GM18499 (cell line): Measurements from ENCODE around the gene EN2.

Experiments used
- ATAC-seq: cut with Tn5 transposase; IDR thresholded peaks from one replicate; pipeline ENCODE4 v1.9.1; 2021; ENCODE audit warnings: moderate number of reproducible peaks; ENCODE audit not compliant: insufficient read depth, unreplicated experiment

Gene EN2

DNA sequence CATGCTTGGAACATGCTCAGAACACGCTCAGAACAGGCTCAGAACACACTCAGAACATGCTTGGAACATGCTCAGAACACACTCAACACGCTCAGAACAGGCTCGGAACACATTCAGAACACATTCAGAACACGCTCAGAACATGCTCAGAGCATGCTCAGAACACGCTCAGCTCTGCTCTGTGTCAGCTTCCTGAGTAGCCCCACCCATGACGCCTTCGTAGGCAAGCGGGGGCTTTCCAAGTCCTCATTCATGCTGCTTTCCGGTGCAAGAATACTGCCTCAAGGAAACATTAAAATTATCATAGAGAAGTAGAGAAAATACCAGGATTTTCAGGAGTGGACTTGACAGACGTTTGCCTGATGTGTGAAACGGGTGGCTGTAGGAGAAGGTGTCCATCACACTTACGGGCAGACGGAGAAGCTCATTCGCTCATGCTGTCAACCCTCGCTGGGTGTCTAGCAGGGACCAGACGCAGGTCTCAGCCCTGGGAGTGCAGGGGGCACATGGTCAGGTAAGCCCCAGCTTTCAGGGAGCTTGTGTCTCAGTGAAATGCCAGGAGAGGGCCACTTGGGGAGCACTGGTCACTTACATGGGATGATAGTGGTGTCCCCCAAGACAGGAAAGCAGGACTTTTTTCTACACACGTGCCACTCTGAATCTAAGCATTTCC is 24.7 kb downstream of the EN2 start:
- ATAC-seq, result no peak

- no peak for ATAC-seq
Measured at GRCh38 chr7:155483245-155483644, 25.3 kb downstream of the EN2 start.

GRCh38 chr7:155483868-155484325 is 26.0 kb downstream of the EN2 start:
- no peak for ATAC-seq

DNA sequence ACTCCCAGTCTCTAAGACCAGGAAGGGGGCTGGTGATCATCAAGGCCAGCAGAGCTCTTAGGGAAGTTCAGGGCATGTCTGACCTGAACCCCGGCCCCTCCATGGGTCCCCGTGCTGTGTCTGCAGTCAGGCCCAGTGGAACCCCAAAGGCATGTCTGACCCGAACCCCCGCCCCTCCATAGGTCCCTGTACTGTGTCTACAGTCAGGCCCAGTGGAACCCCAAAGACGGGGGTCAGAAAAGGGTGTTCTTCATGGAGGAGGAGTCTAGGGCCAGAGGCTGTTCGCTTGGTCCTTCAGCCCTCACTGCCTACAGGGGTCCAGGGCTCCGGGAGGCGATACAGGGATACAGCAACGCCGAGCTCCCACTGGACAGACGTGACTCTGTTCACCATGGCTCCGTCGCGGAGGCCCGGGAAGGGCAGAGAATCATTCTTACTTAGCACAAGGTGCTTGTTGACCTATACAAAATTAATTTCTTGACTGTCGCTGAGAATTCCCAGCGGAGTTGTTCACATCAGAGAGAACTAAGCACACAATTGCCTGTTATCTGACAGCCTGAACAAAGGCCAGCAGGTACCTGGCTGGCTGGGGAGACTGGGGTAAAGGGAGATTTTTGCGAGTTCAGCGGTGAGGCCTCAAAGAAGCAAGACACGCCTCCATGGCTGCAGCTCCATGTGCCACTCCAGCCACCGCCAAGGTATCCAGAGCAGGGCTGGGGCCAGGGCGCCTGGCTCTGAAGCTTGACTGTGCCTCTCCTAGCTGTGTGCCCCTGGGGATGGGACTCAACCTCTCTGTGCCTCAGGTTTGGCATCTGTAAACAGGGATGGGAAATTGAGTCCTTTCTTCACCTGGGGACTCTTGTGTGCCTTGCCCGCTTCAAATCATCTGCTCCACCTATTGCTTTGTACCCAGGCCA is 26.8 kb downstream of the EN2 start:
- no peak for ATAC-seq

DNA sequence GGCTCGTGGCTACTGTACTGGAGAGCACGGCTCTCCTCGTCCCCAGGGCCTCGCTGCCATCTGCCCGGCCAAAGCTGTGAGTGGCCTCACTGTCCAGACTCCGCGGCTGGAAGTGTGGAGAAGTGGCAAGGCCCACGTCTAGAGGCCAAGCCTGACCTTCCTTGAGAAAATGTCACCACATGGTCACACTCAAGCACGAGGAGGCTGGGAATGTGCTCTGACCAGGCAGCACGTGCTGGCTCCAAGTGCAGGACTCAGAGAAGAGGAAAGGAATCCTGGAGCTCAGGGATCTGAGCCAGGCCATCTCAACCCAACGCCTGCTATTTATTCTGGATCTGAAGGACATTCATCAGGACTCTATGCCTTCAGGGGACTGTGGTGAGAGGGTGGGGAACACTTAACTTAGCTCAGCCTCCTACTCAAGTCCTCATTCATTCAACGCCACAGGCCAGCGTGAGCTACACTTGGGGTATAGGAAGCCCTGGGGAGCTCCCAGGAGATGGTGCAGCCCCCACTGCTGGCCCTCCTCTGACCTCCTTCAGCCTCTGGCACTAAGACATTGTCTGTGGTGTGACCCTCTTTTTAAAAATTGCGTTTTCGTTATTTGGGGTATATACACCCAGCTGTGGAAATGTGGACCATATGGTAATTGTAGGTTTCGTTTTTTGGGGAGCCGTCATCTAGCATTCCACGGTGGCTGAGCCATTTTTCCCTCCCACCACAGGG is 29.0 kb downstream of the EN2 start:
- ATAC-seq, result no peak

DNA sequence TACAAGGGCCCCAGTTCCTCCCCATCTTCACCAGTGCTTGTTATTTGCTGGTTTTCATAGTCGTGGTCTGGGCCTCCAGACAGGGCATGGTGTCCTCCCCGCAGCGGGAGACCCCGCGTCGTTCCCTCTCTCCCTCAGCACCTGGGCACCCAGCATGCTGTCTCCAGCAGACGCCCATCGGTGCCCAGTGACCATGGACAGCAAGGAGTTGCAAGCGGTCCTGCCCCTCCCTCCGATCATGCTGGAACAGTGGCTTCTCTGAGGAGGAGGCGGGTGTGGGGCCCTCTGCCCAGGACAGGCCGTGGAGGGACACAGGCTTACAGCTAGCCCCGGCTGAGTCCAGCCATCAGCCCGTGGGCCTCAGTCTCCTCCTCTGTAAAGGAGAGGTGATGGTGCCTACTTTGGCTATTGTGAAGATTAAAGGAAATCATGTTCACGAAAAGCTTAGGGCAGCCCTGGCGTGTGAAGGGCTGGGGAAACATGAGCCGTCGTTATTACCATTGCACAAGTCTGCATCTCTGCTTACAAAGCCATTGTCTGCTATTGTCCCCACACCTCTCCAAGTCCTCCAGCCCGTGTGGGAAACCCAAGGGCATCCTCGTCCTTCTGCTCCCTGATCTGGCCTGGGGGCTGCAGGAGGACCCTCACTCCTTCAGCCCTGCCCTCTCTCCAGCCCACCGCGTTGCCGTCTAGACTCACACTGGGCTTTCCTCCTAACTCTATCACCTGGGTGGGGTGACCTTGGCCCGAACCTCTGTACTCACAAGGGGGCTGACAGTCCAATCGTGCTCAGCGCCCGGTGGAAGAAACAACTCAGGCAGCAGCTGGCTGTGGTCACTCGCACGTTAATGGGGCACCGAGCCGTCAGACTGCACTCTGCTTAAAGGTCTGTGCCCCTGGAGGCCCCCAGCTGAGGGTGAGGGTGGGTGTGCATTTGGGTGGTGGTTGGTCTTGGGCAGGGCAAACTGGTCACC is 29.9 kb downstream of the EN2 start:
- no peak for ATAC-seq

- ATAC-seq, result no peak
Measured at GRCh38 chr7:155488483-155489127, 30.7 kb downstream of the EN2 start.

DNA sequence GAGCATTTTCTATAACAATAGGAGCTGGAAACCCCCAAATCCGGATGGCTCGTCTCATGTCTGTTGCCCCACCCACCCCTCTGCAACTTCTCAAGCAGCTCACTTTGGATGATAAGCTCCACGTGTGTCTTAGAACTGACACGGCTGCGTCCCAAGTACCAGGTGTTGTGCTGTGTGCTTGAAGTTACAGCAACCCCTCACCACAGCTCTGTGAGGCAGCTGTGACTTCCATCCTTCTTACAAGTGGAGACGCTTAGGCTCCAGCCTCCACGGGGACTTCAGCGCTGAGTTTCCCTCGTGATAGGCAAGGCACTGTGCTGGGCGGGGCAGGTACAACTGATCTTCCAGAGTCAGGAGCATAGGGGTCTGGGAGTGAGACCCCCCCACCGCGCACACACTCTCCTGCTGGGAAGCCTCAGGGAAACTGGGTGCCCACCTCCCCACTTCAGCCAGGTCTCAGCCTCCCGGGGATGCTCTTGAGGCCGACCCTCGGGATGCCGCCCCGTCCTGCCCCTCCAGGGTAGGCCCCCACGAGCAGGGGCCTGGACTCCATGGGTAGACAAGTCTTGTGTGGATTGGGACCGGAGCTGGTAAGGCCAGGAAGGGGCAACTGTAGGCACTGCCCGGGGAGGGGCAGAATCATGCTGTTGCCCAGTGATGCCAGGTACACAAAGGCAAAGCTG is 31.4 kb downstream of the EN2 start:
- ATAC-seq, result no peak

DNA sequence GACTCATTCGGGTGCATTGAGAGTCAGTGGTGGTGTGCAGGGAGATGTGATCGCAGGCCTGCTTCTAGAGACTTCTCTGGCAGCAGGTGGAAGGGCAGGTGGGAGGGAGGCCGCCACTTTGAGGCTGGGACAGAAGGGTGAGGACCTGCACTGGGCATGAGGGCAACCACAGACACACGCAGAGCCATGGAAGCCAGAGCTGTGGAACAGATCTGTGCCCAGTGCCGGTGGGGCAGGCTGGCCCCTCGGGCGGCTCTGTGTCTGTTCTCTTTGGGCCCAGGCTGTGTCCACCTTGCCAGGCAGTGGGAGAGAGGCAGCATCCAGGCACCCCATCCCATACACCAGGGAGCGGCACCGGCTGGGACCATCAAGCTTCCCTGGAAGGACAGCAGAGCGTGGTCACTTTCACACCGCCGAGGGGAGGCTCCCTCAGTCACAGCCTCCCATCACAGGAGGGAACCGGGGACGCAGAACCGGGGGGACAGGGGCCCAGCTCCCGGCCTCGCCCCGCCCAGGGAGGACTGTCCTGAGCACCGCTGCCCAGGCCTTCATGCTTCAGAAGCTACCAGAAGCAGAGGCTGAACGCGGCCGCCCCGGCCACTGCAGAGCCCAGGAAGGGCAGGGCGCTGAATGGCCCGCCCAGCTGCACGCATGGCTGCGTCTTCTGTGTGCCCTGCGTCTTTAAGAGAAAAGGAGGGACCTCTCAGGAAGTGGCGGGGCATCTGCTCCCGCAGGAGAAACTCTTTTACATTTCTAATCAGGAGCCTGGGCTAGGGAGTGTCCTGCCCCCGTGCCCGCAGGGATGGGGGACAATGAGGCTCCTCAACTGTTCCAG is 32.1 kb downstream of the EN2 start:
- no peak for ATAC-seq

- peak; percentile 80 for ATAC-seq
Measured at GRCh38 chr7:155490697-155491628, 33.0 kb downstream of the EN2 start.

- no peak for ATAC-seq
Measured at GRCh38 chr7:155491812-155492211, 33.9 kb downstream of the EN2 start.

DNA sequence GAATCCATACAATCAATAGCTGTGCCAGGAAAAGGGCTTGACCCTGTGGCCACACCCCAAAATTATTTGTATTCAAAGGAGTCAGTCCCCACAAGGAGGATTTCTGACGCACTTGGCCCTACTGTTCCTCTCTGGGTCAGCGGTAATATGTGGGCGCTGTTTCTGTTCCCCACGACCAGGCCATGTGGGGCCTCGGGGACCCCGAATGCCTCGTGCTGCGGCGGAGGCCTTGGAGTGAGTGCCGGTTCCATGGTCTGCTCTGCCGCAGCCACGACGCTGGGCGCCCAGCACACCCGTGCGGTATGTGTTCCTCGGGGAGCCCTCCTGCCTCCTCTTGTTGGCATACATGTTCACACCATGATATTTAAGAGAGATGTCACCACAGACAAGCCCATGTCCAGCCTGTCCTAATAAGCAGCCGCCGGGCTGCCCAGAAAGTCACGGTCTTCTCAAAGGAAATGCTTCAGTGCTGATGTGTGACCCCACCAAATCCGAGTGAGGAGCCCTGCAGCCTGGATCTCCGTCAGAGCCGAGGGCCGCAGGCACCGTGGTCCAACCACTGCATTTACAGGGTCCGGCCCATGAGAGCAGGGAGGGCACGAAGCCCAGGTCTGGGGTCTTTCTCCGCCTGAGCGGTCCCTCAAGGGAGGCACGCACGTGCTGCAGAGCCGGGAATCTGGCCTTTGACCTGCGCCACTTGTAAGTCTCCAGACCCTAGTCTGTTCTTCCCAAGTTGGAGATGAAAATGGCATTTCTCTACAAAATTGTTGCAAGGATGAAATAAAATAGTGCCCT is 36.0 kb downstream of the EN2 start:
- ATAC-seq, result no peak

GRCh38 chr7:155494551-155494950 is 36.6 kb downstream of the EN2 start:
- ATAC-seq, result no peak

GRCh38 chr7:155495440-155496248 is 37.7 kb downstream of the EN2 start:
- no peak for ATAC-seq

DNA sequence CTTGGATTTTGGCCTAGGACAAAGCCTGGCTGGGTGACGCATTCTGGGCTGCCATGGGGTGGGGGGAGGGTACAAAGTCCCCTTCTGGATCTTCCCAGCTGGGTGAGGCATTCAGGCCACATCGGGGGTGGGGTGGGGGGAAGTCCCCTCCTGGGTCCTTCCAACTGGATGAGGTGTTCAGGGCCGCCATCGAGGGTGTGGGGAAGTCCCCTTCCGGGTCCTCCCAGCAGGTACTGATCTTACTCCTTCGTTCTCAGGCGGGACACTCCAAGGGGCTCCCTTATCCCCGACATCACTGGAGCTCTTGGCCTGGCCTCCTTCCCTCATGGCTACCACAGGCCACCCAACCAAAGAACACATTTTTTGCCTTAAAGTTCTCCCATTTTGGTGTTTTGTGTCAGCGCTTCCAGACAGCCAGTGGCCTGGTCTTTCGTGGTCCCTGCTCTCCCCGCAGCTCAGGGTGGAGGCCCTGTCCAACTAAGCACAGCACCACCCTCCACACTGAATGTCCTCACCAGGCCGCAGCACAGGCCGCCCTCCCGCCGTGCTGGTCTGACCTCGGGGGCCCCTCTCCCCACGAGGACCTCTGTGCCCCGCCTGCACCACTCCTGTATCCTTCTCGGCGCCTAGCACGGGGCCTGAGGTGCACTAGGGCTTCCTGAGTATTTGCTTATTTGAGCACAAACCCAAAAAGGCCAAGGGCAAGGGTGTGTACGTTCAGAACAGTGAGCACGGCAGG is 38.5 kb downstream of the EN2 start:
- no peak for ATAC-seq
